MCF 10A (cell line): ENCODE data around the gene RELN. TPM values are rescaled to one million over a fixed set of nuclear protein-coding genes. Genes with fewer than 3 reads are reported as not detected.

ENCODE experiments used
- BruUV-seq: library from RNA; stranded (reverse); fragments of 400-500 nt; replicated peaks from 2 replicates; lab custom pipeline; 2021; lab: Mats Ljungman, UMichigan
- CTCF ChIA-PET: fragments of 300-600 bp; sonication (Branson Sonifier 250); formaldehyde crosslinking; extraction: SDS; loops from one replicate; lab custom pipeline; 2021; ENCODE audit warnings: antibody characterized with exemption, inconsistent platforms; lab: Yijun Ruan, JAX
- POLR2A ChIA-PET: fragments of 300-600, 350-650 bp; sonication (Branson Sonifier 250); formaldehyde crosslinking; extraction: SDS; loops from one replicate; lab custom pipeline; 2020; ENCODE audit warnings: antibody characterized with exemption, inconsistent platforms; lab: Yijun Ruan, JAX
- DNase-seq: peaks from one replicate; pipeline ENCODE4 v3.0.0-alpha.2; 2018; ENCODE audit not compliant: unreplicated experiment
- H3K27ac Mint-ChIP-seq: one replicate; pipeline ENCODE4 v1.8.0; 2022; ENCODE audit warnings: mild to moderate bottlenecking, low read depth, mixed read lengths; ENCODE audit not compliant: unreplicated experiment
- H3K27me3 Mint-ChIP-seq: one replicate; pipeline ENCODE4 v1.8.0; 2022; ENCODE audit warnings: mixed read lengths; ENCODE audit not compliant: insufficient read depth, unreplicated experiment
- H3K36me3 Mint-ChIP-seq: one replicate; pipeline ENCODE4 v1.8.0; 2022; ENCODE audit warnings: mild to moderate bottlenecking, moderate library complexity, mixed read lengths; ENCODE audit not compliant: insufficient read depth, unreplicated experiment
- H3K4me1 Mint-ChIP-seq: one replicate; pipeline ENCODE4 v1.8.0; 2022; ENCODE audit warnings: mixed read lengths; ENCODE audit not compliant: insufficient read depth, unreplicated experiment
- H3K4me3 Mint-ChIP-seq: one replicate; pipeline ENCODE4 v1.8.0; 2022; ENCODE audit warnings: mild to moderate bottlenecking, moderate library complexity, mixed read lengths; ENCODE audit not compliant: unreplicated experiment
- H3K9me3 Mint-ChIP-seq: one replicate; pipeline ENCODE4 v1.8.0; 2022; ENCODE audit warnings: mixed read lengths; ENCODE audit not compliant: unreplicated experiment
- CTCF ChIP-seq: fragments of 200-600 bp; IDR thresholded peaks from one replicate; pipeline ENCODE4 v1.8.0; 2022; ENCODE audit warnings: antibody characterized with exemption, mild to moderate bottlenecking; ENCODE audit not compliant: unreplicated experiment
- intact Hi-C: fragments of 100-400 bp; cut with micrococcal nuclease; formaldehyde crosslinking; loops from 2 replicates; pipeline ENCODE4 v1.14.1; 2022
- total RNA-seq: library from RNA; stranded (reverse); gene quantifications from 2 replicates; pipeline ENCODE4 v1.2.3, GENCODE V29; 2022

The RELN gene
- total RNA-seq, 1 experiment from 2014 or later: not detected

GRCh38 chr7:103717574-103717973 lies 271.9 kb downstream of the RELN start:
- Mint-ChIP-seq H3K9me3 (no peaks in the 10 kb centered on the region), H3K4me3 (no peak overlapping the region), H3K27ac (no peak overlapping the region), H3K27me3 (peaks cover 37% of the 10 kb centered on the region), H3K4me1 (peaks cover 9% of the 10 kb centered on the region), H3K36me3 (no peaks in the 10 kb centered on the region)
- POLR2A ChIA-PET: no interaction called here
- intact Hi-C loops: no loop called here
- TF ChIP-seq CTCF: no peak
- no TSS peak for BruUV-seq
- no peak for DNase-seq
- CTCF ChIA-PET: no interaction called here

DNA sequence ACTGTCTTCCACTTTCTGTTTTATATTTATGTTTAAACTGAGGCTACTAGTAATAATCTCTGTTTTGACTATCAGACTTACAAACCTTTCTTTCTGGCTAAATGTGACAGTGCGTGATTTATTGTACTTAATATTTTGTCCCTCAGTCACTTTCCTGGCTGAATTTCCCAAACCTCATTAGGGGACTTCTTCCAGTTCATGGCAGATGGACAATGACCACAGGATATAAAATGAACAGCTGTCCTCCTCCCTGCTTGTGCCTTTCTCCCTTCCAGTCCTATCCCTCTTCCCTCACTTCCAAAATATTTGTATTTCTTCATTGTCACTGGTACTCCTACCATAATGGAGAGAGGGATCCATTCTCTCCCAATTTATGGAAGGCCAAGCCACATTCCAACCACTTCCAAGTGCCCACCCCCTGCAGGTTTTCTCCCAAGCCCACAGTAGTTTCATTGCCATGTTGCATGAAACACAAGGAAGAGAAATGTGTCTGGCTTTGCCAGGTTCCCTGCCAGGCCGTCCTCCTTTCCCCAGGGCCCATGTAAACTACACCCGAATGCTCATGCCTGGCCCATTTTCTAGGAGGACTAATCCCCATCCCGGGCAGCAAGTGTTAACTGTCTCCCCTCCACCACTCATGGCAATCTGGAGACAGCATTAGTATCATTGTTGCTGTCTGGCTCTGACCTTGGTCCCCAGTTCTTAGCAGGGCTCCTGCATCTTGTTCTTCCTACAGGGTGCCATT lies 273.9 kb downstream of the RELN start:
- intact Hi-C loops: no loop called here
- Mint-ChIP-seq H3K36me3 (no peaks in the 10 kb centered on the region), H3K27me3 (peaks cover 27% of the 10 kb centered on the region), H3K4me1 (peaks cover 9% of the 10 kb centered on the region), H3K27ac (no peak overlapping the region), H3K9me3 (no peaks in the 10 kb centered on the region), H3K4me3 (no peak overlapping the region)
- no peak for TF ChIP-seq CTCF
- BruUV-seq: no TSS peak
- ChIA-PET POLR2A (no interaction called here), CTCF (no interaction called here)
- no peak for DNase-seq

GRCh38 chr7:103714376-103714927 lies 275.0 kb downstream of the RELN start:
- no peaks in the 10 kb centered on the region for H3K9me3 Mint-ChIP-seq
- DNase-seq: no peak
- no peak for TF ChIP-seq CTCF
- peaks cover 9% of the 10 kb centered on the region for H3K4me1 Mint-ChIP-seq
- no peaks in the 10 kb centered on the region for H3K36me3 Mint-ChIP-seq
- ChIA-PET POLR2A (no interaction called here), CTCF (interaction anchor here (0.8 kb wide), 1 partner anchor 141 kb away, joined by 3 read pairs; no protein-coding TSS in a partner anchor)
- intact Hi-C loops: no loop called here
- H3K4me3 Mint-ChIP-seq: no peak overlapping the region
- no peak overlapping the region for H3K27ac Mint-ChIP-seq
- peaks cover 27% of the 10 kb centered on the region for H3K27me3 Mint-ChIP-seq
- BruUV-seq: no TSS peak

DNA sequence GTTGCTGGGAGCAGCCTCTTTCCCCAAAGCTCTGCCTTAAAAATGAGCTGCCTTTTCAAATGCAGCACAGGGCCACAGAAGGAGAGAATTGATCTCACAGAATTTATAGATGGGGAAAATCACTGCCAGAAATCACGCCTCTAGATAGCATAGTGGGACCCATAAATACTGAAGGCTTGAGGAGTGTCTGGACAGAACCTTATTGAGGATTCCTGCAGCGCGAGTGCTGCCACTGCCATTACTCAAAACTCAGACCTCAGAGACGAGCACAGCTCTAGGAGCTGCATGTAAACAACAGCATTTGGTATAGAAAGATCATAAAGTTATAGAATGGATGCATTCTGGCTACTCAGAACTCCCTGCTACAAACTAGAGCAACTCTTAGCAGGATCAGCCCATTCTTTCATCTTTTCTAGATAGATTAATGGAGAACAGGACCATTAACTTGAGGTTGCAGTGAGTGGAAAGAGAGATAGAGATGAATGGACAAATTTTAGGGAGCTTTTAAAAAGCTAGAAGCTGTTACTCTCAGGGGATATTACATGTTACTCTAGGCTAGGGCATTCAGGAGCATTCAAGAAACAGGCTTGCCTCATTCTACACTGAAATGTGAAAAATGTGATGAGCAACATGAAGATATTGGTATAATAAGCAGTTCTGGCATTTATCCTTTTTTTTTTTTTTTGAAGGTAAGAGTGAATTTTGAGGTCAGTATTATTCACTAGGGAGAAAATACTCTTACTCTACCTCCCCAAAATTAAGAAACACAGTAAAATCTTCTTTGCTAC lies 276.3 kb downstream of the RELN start:
- no TSS peak for BruUV-seq
- H3K9me3 Mint-ChIP-seq: no peaks in the 10 kb centered on the region
- ChIA-PET POLR2A (no interaction called here), CTCF (no interaction called here)
- H3K4me1 Mint-ChIP-seq: no peaks in the 10 kb centered on the region
- no peak overlapping the region for H3K27ac Mint-ChIP-seq
- no peak for DNase-seq
- H3K4me3 Mint-ChIP-seq: no peak overlapping the region
- no peaks in the 10 kb centered on the region for H3K36me3 Mint-ChIP-seq
- intact Hi-C loops: no loop called here
- H3K27me3 Mint-ChIP-seq: peaks cover 27% of the 10 kb centered on the region
- no peak for TF ChIP-seq CTCF
